T-helper 1 cell treated with Interleukin-12 subunit alpha and Interleukin-12 subunit beta and Interleukin-4 antibody, amounts not matched to agents 30 ng/mL and 1 ng/mL, for 36 hours (primary cell): ENCODE measurements around the gene NHLRC1. TPM values are rescaled to one million over a fixed set of nuclear protein-coding genes. Genes with fewer than 3 reads are reported as not detected.
"Not testable (repeated sequence)": the region's sequence is repeated elsewhere in the genome, so short reads cannot be mapped to it uniquely, and the experiment has no call there.

ENCODE experiments used
- intact Hi-C: fragments of 100-400 bp; cut with micrococcal nuclease; formaldehyde crosslinking; loops from one replicate; pipeline ENCODE4 v1.15.1; 2024
- total RNA-seq: library from RNA; stranded (reverse); gene quantifications from 2 replicates; pipeline ENCODE4 v1.2.3, GENCODE V29; 2022

The NHLRC1 gene
- 0.27 and 0.29 TPM in 2 replicates for total RNA-seq

GRCh38 chr6:18122128-18123093 is at the start of gene NHLRC1:
Gene NHLRC1 (minus strand): TSS chr6:18122677. CDS start chr6:18122606, 71 bp downstream.
- intact Hi-C loops = loop anchor here (1.0 to 2.0 kb wide), 3 partner anchors 33 to 966 kb away; partner anchors contain the start of genes DEK, KDM1B and TPMT

- intact Hi-C loops = no loop called here
Observed at GRCh38 chr6:18171871-18172270, 49.4 kb upstream of the NHLRC1 start.

GRCh38 chr6:18168264-18168663 is 45.8 kb upstream of the NHLRC1 start:
- intact Hi-C loops = no loop called here

GRCh38 chr6:18166312-18167036 is 44.0 kb upstream of the NHLRC1 start:
- intact Hi-C loops = no loop called here

- intact Hi-C loops = no loop called here
Observed at GRCh38 chr6:18165751-18166150, 43.3 kb upstream of the NHLRC1 start.

GRCh38 chr6:18162401-18162800 is 39.9 kb upstream of the NHLRC1 start:
- intact Hi-C loops = no loop called here

GRCh38 chr6:18161431-18161830 is 39.0 kb upstream of the NHLRC1 start:
- intact Hi-C loops = no loop called here

GRCh38 chr6:18160911-18161310 is 38.4 kb upstream of the NHLRC1 start:
- intact Hi-C loops = no loop called here

- intact Hi-C loops = loop anchor here (1.0 to 5.0 kb wide), 7 partner anchors 34 to 1394 kb away; partner anchors contain the start of genes ATXN1, FAM8A1, NHLRC1 and NUP153
Observed at GRCh38 chr6:18155864-18156421, 33.5 kb upstream of the NHLRC1 start.

GRCh38 chr6:18155150-18155863 is 32.8 kb upstream of the NHLRC1 start, which contains the start of gene KDM1B:
Gene KDM1B (plus strand): TSS chr6:18155422. CDS start chr6:18159896, 4,474 bp downstream.
- intact Hi-C loops = loop anchor here (1.0 to 5.0 kb wide), 7 partner anchors 33 to 1393 kb away; partner anchors contain the start of genes ATXN1, FAM8A1, NHLRC1 and NUP153

GRCh38 chr6:18154507-18155149 is 32.2 kb upstream of the NHLRC1 start, which contains the start of gene TPMT:
Gene TPMT (minus strand): TSS chr6:18155077. CDS start chr6:18149127, 5,950 bp downstream.
- intact Hi-C loops = loop anchor here (1.0 to 5.0 kb wide), 7 partner anchors 32 to 1392 kb away; partner anchors contain the start of genes ATXN1, FAM8A1, NHLRC1 and NUP153

GRCh38 chr6:18153311-18153703 is 30.8 kb upstream of the NHLRC1 start:
- intact Hi-C loops = no loop called here

- intact Hi-C loops = no loop called here
Observed at GRCh38 chr6:18151801-18152200, 29.3 kb upstream of the NHLRC1 start.

- intact Hi-C loops = not testable (repeated sequence)
Observed at GRCh38 chr6:18151391-18151790, 28.9 kb upstream of the NHLRC1 start.

- intact Hi-C loops = no loop called here
Observed at GRCh38 chr6:18148304-18149025, 26.0 kb upstream of the NHLRC1 start.

GRCh38 chr6:18147616-18148015 is 25.1 kb upstream of the NHLRC1 start:
- intact Hi-C loops = no loop called here

GRCh38 chr6:18147160-18147559 is 24.7 kb upstream of the NHLRC1 start:
- intact Hi-C loops = no loop called here

GRCh38 chr6:18142591-18142861 is 20.0 kb upstream of the NHLRC1 start:
- intact Hi-C loops = no loop called here

- intact Hi-C loops = no loop called here
Observed at GRCh38 chr6:18141805-18142590, 19.5 kb upstream of the NHLRC1 start.
